GM20000 (cell line): ENCODE data around the gene CLOCK.

Experiments
- DNase-seq: peaks from one replicate; pipeline ENCODE4 v3.0.0; 2012; ENCODE audit warnings: low spot score
- TF ChIP-seq, protein P1 (sequence below): IDR thresholded peaks from 2 replicates; pipeline ENCODE4 v1.5.1; 2012; ENCODE audit warnings: mild to moderate bottlenecking, control low read depth; ENCODE audit errors: extremely low read depth, missing control alignments

CLOCK gene

GRCh38 chr4:55396308-55397125, 150.2 kb downstream of the CLOCK start:
- peak; percentile 53 for DNase-seq
- TF ChIP-seq, protein P1, sequence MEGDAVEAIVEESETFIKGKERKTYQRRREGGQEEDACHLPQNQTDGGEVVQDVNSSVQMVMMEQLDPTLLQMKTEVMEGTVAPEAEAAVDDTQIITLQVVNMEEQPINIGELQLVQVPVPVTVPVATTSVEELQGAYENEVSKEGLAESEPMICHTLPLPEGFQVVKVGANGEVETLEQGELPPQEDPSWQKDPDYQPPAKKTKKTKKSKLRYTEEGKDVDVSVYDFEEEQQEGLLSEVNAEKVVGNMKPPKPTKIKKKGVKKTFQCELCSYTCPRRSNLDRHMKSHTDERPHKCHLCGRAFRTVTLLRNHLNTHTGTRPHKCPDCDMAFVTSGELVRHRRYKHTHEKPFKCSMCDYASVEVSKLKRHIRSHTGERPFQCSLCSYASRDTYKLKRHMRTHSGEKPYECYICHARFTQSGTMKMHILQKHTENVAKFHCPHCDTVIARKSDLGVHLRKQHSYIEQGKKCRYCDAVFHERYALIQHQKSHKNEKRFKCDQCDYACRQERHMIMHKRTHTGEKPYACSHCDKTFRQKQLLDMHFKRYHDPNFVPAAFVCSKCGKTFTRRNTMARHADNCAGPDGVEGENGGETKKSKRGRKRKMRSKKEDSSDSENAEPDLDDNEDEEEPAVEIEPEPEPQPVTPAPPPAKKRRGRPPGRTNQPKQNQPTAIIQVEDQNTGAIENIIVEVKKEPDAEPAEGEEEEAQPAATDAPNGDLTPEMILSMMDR = no peak

DNA sequence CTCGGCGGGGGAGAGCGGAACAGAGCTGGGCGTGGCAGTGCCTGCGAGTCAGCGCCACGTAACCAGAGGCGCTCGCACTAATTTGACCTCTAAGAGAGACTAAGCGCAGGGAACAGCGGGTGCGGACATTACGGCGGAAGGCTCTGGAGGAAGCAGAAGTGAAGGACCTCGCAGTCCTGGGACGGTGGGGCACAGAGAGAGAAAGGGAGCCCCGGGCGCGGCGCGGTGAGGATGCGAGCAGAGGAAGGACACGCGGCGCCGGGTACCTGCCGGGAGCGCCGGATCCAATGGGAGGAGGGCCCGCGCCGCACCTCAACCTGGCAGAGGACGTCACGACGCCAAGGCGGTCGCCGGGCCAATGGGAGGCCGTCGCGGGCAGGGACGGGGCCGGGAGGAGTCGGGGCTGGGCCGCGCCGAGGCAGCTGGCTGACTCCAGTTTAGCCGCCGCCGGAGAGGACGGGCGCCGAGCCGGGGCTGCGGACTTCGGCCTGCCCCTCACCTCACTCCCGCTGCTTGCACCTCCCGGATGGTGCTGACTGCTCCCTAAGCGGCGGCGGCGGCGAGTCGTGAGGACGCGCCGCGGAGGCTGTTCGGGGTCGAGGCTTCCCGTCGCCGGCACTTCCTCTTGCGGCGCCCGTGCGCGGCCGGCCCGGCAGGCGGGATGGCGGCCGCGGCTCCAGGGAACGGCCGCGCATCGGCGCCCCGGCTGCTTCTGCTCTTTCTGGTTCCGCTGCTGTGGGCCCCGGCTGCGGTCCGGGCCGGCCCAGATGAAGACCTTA, 151.0 kb downstream of the CLOCK start, which contains the start of gene TMEM165:
TMEM165 (plus strand) TSS at position 429 of the 779 bp plus-strand sequence; CDS start at position 662, 233 bp downstream.
- TF ChIP-seq, protein P1 = no peak
- peak; percentile 95 for DNase-seq

- no peak for DNase-seq
- TF ChIP-seq, protein P1 = no peak
These were observed 151.5 kb downstream of the CLOCK start for GRCh38 chr4:55395218-55395528.

- TF ChIP-seq, protein P1 = no peak
- no peak for DNase-seq
These were observed 153.0 kb downstream of the CLOCK start for GRCh38 chr4:55393461-55394320.

GRCh38 chr4:55386840-55387239, 159.9 kb downstream of the CLOCK start:
- TF ChIP-seq, protein P1 = no peak

DNA sequence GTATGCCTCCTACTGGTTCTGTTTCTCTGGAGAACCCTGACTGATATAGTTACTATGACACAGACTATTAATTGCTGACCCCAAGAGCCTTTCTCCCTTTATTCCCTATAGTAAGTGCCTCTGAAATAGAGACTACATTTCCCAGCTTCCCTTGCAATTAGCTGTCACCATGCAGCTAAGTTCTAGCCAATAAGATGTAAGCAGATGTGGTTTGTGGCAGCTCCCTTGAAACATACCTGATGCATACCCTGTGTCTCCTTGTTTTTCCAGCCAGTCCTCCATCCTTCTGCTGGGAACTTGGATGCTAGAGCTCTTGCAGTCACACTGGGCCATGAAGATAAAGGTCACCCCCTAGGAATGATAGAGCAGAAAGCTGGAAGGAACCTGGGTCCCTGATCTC, 160.6 kb downstream of the CLOCK start:
- peak; percentile 25 for DNase-seq
- TF ChIP-seq, protein P1 = no peak

More at GRCh38 chr4:55386840-55387239, 159.9 kb downstream of the CLOCK start:
- DNase-seq = no peak
